Measurements from ENCODE around the gene MYL6B. TPM values are rescaled to one million over a fixed set of nuclear protein-coding genes. Genes with fewer than 3 reads are reported as not detected.

The MYL6B gene
- total and polyA plus RNA-seq, 2 of the 4 experiments (the other 2 are of a cell fraction), result 78.3 to 112 TPM

DNA sequence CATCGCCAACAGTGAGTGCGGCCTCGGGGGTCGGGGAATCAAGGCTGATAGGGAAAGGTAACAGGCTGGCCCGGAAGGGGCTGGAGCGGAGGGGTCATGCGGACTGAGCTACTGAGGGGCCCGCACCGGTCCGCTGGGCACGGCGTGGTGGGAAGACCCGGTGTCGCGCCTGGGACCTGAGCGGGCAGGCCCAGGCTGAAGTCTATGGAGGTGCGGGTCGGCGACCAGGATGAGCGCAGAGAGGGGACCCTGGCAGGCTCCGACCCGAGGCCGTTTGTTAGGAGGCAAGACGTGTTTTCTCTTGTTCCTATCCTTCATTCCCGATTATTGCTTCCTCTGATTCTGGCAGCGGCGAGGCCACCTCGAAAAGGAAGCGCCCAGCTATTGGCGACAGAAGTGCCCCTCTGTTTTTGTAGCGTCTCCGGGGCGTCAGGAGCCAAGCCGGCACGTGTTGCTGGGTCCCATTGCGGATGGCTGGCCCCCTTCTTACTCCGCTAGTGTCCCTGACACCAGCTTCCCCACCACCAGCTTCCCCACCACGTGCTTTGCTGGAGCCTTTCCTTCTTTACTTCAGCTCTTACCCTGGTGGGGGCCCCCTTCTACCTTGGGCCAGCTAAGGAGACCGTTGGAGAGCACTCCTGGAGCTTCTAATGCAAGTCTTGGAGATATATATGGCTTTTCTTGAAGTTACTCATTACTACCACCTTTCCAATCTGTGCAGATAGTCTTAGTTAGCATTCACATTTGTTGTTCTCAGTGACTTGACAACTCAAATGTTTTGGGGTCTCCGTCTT is 47.4 kb upstream of the MYL6B start:
- peaks cover 5% of the 10 kb centered on the region; the same call in 1 of the 2 replicates for H3K4me1 ChIP-seq (ENCODE audit: control insufficient read depth, insufficient read depth, low read length)
- 0% methylated on average over 30 of the region's 40 CpGs; no CpG with 5 or more reads in 1 of the 2 experiments for WGBS, 2 experiments (ENCODE audit: extremely low coverage in 2 of 2, insufficient read length in 1 of 2)
- BruUV-seq (replicated peaks), result no TSS peak
- H3K79me1 ChIP-seq (ENCODE audit: low read depth in 1 of 2, low read length in 2 of 2), result peaks cover 15 to 24% of the 10 kb centered on the region in 2 experiments; a peak in 3 of 4 replicates
- no peak overlapping the region; the same call in 1 of the 2 replicates for H3K18ac ChIP-seq (ENCODE audit: low read depth, low read length)
- ChIA-PET POLR2A (ENCODE audit: unreplicated experiment) (interaction anchor here (1.0 to 1.6 kb wide), 2 partner anchors 12 to 18 kb away, joined by 4 to 14 read pairs; partner anchors contain the start of gene RPL41), CTCF (interaction anchor here (0.6 to 1.7 kb wide), 4 partner anchors 16 to 58 kb away, joined by 3 to 5 read pairs (median 3); no protein-coding TSS in a partner anchor)
- H3K4me3 ChIP-seq (ENCODE audit: insufficient read depth, low read depth, low read length), result peak overlapping the region; percentile 88
- ATAC-seq (ENCODE audit: low read depth) (peak; percentile 24), DNase-seq (no peak)
- H3K36me3 ChIP-seq (ENCODE audit: control insufficient read depth, insufficient read depth, low read length), result peaks cover 21% of the 10 kb centered on the region
- intact Hi-C loops (cut with micrococcal nuclease), result loop anchor here (1.0 to 10.0 kb wide), 5 partner anchors 26 to 367 kb away; partner anchors contain the start of genes ORMDL2, SARNP and SUOX
- H3K27ac ChIP-seq (ENCODE audit: insufficient read depth, low read length), result peak overlapping the region; percentile 94
- peak overlapping the region; percentile 91 for H3K23ac ChIP-seq (ENCODE audit: low read depth, low read length)
- H3K14ac ChIP-seq (replicated peaks; ENCODE audit: low read depth, low read length), result peak overlapping the region; percentile 86
- H2AK5ac ChIP-seq (ENCODE audit: low read depth, low read length), result peak overlapping the region; percentile 85
- H2BK5ac ChIP-seq (ENCODE audit: low read depth, low read length, poor library complexity, severe bottlenecking), result peak overlapping the region; percentile 78
- H3K4me2 ChIP-seq (ENCODE audit: low read depth, low read length), result peak overlapping the region; percentile 90
- H3K9me1 ChIP-seq (ENCODE audit: insufficient read depth, low read length), result 0 out of 2 replicates have a peak, but pooled peaks cover 2% of the 10 kb centered on the region
- peak overlapping the region; percentile 68 for H2AK9ac ChIP-seq (replicated peaks; ENCODE audit: low read depth, low read length, poor library complexity)
- in situ Hi-C loops (cut with MboI; ENCODE audit: low sequenced_read_pairs), result no loop called here
- peaks cover 12% of the 10 kb centered on the region for H4K20me1 ChIP-seq (ENCODE audit: insufficient read depth, low read length)
- peak overlapping the region; percentile 85; a peak in 3 of 4 replicates for H4K8ac ChIP-seq (ENCODE audit: low read depth in 2 of 2, low read length in 2 of 2)
- H2AFZ ChIP-seq (replicated peaks; ENCODE audit: low read length, poor library complexity), result peak overlapping the region; percentile 95
- dilution Hi-C loops (cut with HindIII; ENCODE audit: low sequenced_read_pairs, unreplicated experiment), result no loop called here
- H4K5ac ChIP-seq (ENCODE audit: low read depth, low read length), result peak overlapping the region; percentile 70
- no peak overlapping the region for H2BK15ac ChIP-seq (ENCODE audit: low read depth, low read length)
- H3K9ac ChIP-seq (ENCODE audit: low read depth, low read length), result peak overlapping the region; percentile 97
- H3K4ac ChIP-seq (ENCODE audit: low read depth, low read length), result peak overlapping the region; percentile 89
- peak overlapping the region; percentile 63 for H3K56ac ChIP-seq (ENCODE audit: extremely low read depth, insufficient read depth, low read length)
- no peaks in the 10 kb centered on the region for H3K27me3 ChIP-seq (ENCODE audit: control insufficient read depth, insufficient read depth, low read length)
- peak overlapping the region; percentile 85; the same call in 1 of the 2 replicates for H4K91ac ChIP-seq (ENCODE audit: insufficient read depth, low read depth, low read length)
- H3K9me3 ChIP-seq (ENCODE audit: control insufficient read depth, insufficient read depth, low read length), result no peaks in the 10 kb centered on the region
- no peak overlapping the region for H2BK20ac ChIP-seq (ENCODE audit: low read depth, low read length)
- H2BK120ac ChIP-seq (ENCODE audit: low read depth, low read length), result peak overlapping the region; percentile 8; the same call in 1 of the 2 replicates
- TF ChIP-seq, protein P1, sequence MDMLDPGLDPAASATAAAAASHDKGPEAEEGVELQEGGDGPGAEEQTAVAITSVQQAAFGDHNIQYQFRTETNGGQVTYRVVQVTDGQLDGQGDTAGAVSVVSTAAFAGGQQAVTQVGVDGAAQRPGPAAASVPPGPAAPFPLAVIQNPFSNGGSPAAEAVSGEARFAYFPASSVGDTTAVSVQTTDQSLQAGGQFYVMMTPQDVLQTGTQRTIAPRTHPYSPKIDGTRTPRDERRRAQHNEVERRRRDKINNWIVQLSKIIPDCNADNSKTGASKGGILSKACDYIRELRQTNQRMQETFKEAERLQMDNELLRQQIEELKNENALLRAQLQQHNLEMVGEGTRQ (IDR thresholded peaks at IDR 0.05; ENCODE audit: low read depth, low read length), result peak; percentile 19; the same call in 1 of the 2 replicates
- TF ChIP-seq POLR2A (IDR thresholded peaks at IDR 0.05; ENCODE audit: low read depth, low read length) (no peak), CEBPB (IDR thresholded peaks at IDR 0.05; ENCODE audit: low read depth, low read length) (no peak), CHD1 (IDR thresholded peaks at IDR 0.05; ENCODE audit: low read depth, low read length) (no peak), SMC3 (IDR thresholded peaks at IDR 0.05; ENCODE audit: low read depth, low read length) (no peak; the same call in 1 of the 2 replicates), MAFK (IDR thresholded peaks at IDR 0.05; ENCODE audit: low read depth, low read length) (no peak), RFX5 (IDR thresholded peaks at IDR 0.05; ENCODE audit: low read depth, low read length) (no peak), RCOR1 (IDR thresholded peaks at IDR 0.05; ENCODE audit: insufficient replicate concordance, low read length) (no peak), NFE2L2 (IDR thresholded peaks at IDR 0.05; ENCODE audit: low read depth, low read length) (no peak), MXI1 (IDR thresholded peaks at IDR 0.05; ENCODE audit: borderline replicate concordance, low read depth, low read length) (peak; percentile 90), BHLHE40 (IDR thresholded peaks at IDR 0.05; ENCODE audit: low read depth, low read length) (0 out of 2 replicates have a peak, but pooled peaks have one; percentile 11), MAZ (IDR thresholded peaks at IDR 0.05; ENCODE audit: borderline replicate concordance, low read depth, low read length) (no peak), FOS (IDR thresholded peaks at IDR 0.05; ENCODE audit: low read depth, low read length) (no peak), RAD21 (IDR thresholded peaks at IDR 0.05; ENCODE audit: low read length) (peak; percentile 1; the same call in 1 of the 2 replicates)
- TF ChIP-seq, protein P2, sequence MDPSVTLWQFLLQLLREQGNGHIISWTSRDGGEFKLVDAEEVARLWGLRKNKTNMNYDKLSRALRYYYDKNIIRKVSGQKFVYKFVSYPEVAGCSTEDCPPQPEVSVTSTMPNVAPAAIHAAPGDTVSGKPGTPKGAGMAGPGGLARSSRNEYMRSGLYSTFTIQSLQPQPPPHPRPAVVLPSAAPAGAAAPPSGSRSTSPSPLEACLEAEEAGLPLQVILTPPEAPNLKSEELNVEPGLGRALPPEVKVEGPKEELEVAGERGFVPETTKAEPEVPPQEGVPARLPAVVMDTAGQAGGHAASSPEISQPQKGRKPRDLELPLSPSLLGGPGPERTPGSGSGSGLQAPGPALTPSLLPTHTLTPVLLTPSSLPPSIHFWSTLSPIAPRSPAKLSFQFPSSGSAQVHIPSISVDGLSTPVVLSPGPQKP (IDR thresholded peaks at IDR 0.05; ENCODE audit: borderline replicate concordance, low read depth, low read length), result no peak

Measured in IMR-90 (cell line).